Measurements from ENCODE around the gene GPRIN2.

DNA sequence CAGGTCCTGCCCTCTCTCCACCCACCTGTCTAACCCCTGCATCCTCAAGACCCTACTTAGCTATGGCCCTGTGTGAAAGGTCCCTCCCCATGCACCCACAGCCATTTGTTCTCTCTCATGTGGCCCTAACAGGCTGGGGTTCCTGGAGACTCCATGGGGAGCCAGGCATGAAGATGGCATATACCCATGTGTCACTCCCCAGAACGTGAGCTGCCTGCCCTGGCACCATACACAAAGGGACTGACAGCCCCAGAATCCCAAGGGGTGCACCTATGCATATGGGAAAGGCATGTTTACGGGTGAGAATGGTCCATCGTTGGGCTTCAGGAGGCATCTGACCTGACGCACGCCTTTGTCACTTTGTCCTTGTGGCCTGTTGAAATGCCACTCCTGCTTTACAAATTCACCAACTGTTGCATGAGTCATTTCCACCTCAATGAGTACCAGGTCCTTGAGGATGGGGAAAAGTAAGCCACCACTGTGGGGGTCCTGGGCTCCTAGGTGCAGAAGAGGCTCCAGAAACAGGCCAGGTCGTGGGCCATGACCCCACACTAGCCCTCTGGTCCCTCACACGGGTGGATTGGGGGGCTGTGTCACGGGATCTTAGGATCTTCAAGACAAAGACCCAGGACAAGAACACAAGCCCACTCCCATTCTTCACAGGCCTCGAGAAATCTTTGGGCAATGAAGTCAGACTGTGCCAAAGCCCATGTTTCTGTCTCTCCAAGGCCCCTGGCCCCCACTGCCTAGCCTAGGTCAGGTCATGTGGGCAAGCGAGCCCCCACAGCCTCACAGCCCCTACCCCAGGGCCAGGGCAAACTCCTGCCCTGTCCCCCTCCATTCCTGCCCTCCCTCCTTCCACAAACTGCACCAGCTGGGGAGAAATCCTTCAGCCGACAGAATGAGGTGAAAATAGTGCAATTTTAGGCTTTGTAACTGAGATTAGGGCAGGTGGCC is 8.6 kb downstream of the GPRIN2 start:
- TF ChIP-seq POLR2A (IDR thresholded peaks at IDR 0.05), result no peak
- TF ChIP-seq, protein P1, sequence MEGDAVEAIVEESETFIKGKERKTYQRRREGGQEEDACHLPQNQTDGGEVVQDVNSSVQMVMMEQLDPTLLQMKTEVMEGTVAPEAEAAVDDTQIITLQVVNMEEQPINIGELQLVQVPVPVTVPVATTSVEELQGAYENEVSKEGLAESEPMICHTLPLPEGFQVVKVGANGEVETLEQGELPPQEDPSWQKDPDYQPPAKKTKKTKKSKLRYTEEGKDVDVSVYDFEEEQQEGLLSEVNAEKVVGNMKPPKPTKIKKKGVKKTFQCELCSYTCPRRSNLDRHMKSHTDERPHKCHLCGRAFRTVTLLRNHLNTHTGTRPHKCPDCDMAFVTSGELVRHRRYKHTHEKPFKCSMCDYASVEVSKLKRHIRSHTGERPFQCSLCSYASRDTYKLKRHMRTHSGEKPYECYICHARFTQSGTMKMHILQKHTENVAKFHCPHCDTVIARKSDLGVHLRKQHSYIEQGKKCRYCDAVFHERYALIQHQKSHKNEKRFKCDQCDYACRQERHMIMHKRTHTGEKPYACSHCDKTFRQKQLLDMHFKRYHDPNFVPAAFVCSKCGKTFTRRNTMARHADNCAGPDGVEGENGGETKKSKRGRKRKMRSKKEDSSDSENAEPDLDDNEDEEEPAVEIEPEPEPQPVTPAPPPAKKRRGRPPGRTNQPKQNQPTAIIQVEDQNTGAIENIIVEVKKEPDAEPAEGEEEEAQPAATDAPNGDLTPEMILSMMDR (IDR thresholded peaks at IDR 0.05), result no peak
